Activated naive CD8-positive, alpha-beta T cell treated with anti-CD3 and anti-CD28 coated beads, Interleukin-2, amount 50 U/mL, for 24 hours (primary cell): ENCODE measurements around the gene ANKRD13D.

Experiments
- ATAC-seq: fragments of 150-1000 bp; cut with Tn5 transposase; one replicate; pipeline ENCODE4 v1.10.0; 2021
- DNase-seq: peaks from one replicate; pipeline ENCODE4 v3.0.0; 2021
- H3K27ac Mint-ChIP-seq: one replicate; pipeline ENCODE4 v1.8.0; 2021; ENCODE audit warnings: mild to moderate bottlenecking, mixed read lengths
- H3K27me3 Mint-ChIP-seq: one replicate; pipeline ENCODE4 v1.8.0; 2021; ENCODE audit warnings: mixed read lengths
- H3K36me3 Mint-ChIP-seq: one replicate; pipeline ENCODE4 v1.8.0; 2021; ENCODE audit warnings: low read depth, mixed read lengths
- H3K4me1 Mint-ChIP-seq: one replicate; pipeline ENCODE4 v1.8.0; 2021; ENCODE audit warnings: mixed read lengths
- H3K4me3 Mint-ChIP-seq: one replicate; pipeline ENCODE4 v1.8.0; 2021; ENCODE audit warnings: mild to moderate bottlenecking, moderate library complexity, mixed read lengths
- H3K9me3 Mint-ChIP-seq: one replicate; pipeline ENCODE4 v1.8.0; 2021; ENCODE audit warnings: mixed read lengths

ANKRD13D gene

DNA sequence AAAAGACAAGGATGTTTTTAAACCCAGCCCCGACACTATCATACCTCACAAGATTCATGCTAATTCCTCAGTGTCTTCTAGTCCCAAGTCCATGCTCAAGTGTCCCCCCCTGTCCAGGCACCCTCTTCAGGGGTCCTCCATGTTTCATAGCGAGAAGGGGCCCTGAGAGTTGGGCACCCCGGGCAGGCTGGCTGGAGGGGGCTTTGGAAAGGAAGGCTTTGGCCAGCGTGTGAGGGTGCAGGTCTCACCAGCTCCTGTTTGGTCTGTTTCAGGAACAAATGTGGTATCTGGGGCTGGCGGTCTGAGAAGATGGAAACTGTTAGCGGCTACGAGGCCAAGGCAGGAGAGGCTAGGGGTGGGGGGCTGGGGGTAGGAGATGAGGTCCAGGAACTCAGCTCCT, 9.7 kb downstream of the ANKRD13D start:
- Mint-ChIP-seq H3K27me3 (no peaks in the 10 kb centered on the region), H3K9me3 (peaks cover 12% of the 10 kb centered on the region), H3K36me3 (peaks cover 47% of the 10 kb centered on the region)

DNA sequence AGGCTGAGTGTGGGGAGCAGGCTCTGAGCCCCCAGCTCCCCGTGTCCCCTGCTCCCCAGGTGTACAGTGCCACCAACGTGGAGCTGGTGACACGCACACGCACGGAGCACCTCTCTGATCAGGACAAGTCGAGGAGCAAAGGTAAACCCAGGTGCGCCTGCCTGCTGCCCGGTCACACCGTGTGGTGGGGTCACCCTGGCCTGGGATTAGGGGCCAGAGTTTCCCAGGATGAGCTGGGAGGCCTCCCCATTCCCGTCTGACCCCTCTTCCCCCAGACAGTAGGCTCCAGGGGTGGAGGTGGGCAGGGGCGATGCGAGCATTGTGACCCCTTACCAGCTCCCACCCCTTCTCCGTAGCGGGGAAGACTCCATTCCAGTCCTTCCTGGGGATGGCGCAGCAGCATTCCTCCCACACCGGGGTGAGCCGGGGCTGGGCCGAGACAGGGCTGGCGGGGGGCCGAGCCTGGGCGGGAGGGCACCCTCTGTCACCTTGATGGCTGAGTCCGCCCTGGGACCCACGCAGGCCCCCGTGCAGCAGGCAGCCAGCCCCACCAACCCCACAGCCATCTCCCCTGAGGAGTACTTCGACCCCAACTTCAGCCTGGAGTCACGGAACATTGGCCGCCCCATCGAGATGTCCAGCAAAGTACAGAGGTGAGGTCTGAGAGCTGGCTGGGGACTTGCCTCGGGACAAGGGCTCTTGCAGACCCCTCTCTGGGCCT, 10.5 kb downstream of the ANKRD13D start:
- DNase-seq = no peak
- ATAC-seq = no peak
- no peak overlapping the region for H3K4me3 Mint-ChIP-seq
- H3K27me3 Mint-ChIP-seq = no peaks in the 10 kb centered on the region
- peaks cover 12% of the 10 kb centered on the region for H3K9me3 Mint-ChIP-seq
- H3K36me3 Mint-ChIP-seq = peaks cover 39% of the 10 kb centered on the region
- H3K4me1 Mint-ChIP-seq = peaks cover 11% of the 10 kb centered on the region
- no peak overlapping the region for H3K27ac Mint-ChIP-seq

More for the DNA sequence above, 9.7 kb downstream of the ANKRD13D start:
- Mint-ChIP-seq H3K4me1 (peaks cover 15% of the 10 kb centered on the region), H3K4me3 (no peak overlapping the region), H3K27ac (no peak overlapping the region)
- no peak for DNase-seq
- no peak for ATAC-seq

DNA sequence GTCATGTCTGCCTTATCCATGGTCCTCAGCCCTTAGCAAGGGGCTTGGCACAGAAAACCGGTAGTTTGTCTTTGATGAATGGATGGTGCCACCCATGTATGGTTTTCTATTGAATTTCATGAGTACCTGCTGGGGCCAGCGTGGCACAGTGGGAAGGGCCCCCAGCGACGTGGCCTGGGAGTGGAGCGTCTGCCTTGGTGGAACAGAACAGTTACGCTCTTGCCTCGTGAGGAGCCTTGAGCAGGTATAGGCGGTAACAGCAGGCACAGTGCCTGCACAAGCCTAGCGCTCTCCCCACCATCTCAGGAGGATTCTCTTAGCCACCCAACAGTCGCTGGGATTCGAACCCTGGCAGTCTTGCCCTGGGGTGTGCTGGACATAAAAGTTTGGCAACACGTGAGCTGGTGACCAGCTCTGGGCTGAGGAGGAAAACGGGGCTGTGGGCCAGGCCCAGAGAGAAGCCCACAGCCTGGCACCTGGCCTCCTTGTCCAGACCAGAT, 11.2 kb downstream of the ANKRD13D start:
- Mint-ChIP-seq H3K4me3 (no peak overlapping the region), H3K27ac (no peak overlapping the region), H3K36me3 (peaks cover 33% of the 10 kb centered on the region), H3K27me3 (no peaks in the 10 kb centered on the region), H3K9me3 (peaks cover 12% of the 10 kb centered on the region), H3K4me1 (peaks cover 11% of the 10 kb centered on the region)
- DNase-seq (no peak), ATAC-seq (no peak)

DNA sequence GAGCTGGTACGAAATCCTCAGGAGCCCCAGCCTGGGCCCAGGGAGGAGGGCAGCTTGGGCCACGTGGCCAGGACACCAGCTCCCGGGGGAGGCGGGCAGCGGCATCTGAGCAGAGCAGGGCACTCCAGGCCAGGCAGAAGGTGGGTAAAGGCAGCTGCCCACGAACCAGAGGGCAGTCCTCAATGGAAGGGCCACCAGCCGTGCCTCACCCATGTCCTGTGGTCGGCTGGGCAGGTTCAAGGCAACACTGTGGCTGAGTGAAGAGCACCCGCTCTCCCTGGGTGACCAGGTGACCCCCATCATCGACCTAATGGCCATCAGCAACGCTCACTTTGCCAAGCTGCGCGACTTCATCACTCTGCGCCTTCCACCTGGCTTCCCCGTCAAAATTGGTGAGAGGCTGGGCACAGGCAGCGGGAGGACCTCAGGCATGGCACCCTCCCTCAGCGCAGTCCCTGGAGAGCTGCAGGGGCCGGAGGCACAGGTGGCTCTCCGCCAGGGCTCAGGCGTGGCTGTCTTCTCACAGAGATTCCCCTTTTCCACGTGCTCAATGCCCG, 11.7 kb downstream of the ANKRD13D start:
- no peak overlapping the region for H3K4me3 Mint-ChIP-seq
- H3K27me3 Mint-ChIP-seq = no peaks in the 10 kb centered on the region
- peaks cover 28% of the 10 kb centered on the region for H3K36me3 Mint-ChIP-seq
- peaks cover 12% of the 10 kb centered on the region for H3K9me3 Mint-ChIP-seq
- H3K27ac Mint-ChIP-seq = no peak overlapping the region
- ATAC-seq (no peak), DNase-seq (no peak)
- peaks cover 11% of the 10 kb centered on the region for H3K4me1 Mint-ChIP-seq

DNA sequence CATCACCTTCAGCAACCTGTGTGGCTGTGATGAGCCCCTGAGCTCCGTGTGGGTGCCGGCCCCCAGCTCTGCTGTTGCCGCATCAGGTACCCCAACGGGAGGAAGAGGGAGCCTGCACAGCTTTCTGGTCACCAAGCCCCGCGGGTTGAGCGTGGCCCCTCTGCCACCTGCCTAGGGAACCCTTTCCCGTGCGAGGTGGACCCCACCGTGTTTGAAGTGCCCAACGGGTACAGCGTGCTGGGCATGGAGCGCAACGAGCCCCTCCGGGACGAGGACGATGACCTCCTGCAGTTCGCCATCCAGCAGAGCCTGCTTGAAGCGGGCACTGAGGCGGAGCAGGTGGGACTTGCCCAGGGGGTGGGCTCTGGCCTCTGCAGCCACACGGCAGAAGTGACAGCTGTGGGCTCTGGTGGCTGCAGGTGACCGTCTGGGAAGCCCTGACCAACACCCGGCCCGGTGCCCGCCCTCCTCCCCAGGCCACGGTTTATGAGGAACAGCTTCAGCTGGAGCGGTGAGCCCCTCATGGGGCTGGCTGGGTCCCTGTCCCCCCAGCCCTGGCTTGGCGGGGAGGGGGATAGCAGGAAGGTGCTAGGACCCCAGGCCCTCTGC, 12.3 kb downstream of the ANKRD13D start:
- no peak overlapping the region for H3K27ac Mint-ChIP-seq
- DNase-seq (no peak), ATAC-seq (no peak)
- peaks cover 7% of the 10 kb centered on the region for H3K9me3 Mint-ChIP-seq
- peaks cover 22% of the 10 kb centered on the region for H3K36me3 Mint-ChIP-seq
- no peaks in the 10 kb centered on the region for H3K27me3 Mint-ChIP-seq
- no peak overlapping the region for H3K4me3 Mint-ChIP-seq
- peaks cover 11% of the 10 kb centered on the region for H3K4me1 Mint-ChIP-seq

DNA sequence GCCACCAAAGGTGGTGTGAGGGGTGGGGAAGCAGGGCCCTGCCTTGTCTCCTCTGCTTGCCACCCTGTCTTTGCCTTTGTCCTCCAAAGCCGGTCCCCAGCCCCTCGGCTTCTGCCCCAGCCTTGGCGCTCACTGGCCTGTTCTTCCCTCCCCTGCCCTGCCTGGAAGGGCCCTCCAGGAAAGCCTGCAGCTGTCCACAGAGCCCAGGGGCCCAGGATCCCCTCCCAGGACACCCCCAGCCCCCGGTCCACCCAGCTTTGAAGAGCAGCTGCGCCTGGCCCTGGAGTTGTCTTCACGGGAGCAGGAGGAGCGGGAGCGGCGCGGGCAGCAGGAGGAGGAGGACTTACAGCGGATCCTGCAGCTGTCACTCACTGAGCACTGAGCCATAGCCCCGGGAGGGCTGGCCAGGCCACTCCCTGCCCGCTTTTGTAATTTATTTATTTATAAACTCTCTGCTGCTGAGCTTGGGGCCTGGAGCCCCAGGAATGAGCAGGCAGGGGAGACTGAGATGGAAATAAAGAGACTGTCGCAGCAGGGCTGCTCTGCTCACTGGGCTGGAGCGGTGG, 12.9 kb downstream of the ANKRD13D start:
- Mint-ChIP-seq H3K9me3 (peaks cover 1% of the 10 kb centered on the region), H3K4me3 (no peak overlapping the region), H3K4me1 (peaks cover 7% of the 10 kb centered on the region), H3K27ac (no peak overlapping the region), H3K36me3 (peaks cover 16% of the 10 kb centered on the region), H3K27me3 (no peaks in the 10 kb centered on the region)
- no peak for DNase-seq
- ATAC-seq = no peak

DNA sequence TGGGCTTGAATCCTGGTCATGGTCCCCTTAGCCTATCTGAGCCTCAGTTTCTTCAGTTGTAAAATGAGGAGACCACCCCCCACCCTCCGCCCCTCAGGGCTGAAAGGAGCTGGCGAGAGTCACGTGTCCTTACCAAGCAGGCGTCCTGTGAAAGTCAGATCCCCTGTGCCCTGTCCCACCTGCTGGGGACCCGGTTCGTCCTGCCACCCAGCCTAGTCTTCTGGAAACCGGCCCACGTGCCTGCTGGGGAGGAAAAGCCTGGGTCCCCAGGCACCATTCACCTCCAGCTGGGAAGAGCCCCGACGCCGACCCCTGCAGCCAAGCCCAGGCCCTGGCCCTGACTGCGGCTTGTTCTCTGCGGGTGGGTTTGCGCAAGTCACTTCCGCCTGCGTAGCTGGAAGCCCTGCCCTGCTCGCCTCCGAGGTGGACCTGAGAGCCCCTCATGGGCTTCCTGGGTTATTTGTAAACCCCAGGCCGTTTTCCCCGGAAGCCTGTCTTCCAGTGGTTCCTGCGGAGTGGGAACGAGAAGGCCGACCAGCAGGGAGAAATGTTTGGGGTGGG, 13.5 kb downstream of the ANKRD13D start:
- Mint-ChIP-seq H3K9me3 (no peaks in the 10 kb centered on the region), H3K4me1 (peaks cover 7% of the 10 kb centered on the region), H3K27me3 (no peaks in the 10 kb centered on the region), H3K36me3 (peaks cover 11% of the 10 kb centered on the region), H3K27ac (no peak overlapping the region), H3K4me3 (no peak overlapping the region)
- DNase-seq (no peak), ATAC-seq (no peak)

DNA sequence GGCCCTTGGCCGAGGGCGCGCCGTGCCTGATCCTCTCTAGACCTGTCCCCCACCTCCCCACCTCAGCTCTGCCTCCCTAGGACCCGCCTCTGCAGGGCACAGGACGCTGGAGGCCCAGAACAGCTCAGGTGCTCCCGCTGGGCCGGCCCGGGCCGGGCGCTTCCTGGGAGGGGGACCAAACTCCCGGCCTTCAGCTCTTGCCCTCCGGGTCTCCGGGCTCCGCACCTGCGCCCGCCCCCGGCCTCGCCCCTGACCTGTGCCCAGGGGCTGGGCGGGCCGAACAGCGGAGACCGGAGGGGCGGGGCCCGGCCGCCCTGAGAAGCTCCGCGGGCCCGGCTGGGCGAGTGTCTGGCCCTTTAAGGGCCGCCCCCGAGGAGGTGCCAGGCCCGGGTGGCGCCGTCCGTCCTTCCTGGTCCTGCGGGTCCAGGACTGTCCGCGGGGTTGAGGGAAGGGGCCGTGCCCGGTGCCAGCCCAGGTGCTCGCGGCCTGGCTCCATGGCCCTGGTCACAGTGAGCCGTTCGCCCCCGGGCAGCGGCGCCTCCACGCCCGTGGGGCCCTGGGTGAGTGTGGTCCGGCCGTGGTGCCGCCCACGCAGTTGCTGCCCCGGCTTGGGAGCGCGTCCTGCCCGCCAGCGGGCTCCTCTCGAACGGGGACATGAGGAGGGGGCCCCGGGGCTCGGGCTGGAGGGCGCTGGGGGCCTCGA, 14.2 kb downstream of the ANKRD13D start, which contains the start of gene SSH3:
Gene SSH3, plus strand, starts transcription at position 399 of the 703 bp plus-strand sequence. Its CDS starts 96 bp downstream, at position 495.
- Mint-ChIP-seq H3K4me3 (peak within 1 kb of the TSS; percentile 32), H3K27me3 (no peaks in the 10 kb centered on the region), H3K36me3 (peaks cover 7% of the 10 kb centered on the region), H3K4me1 (peaks cover 7% of the 10 kb centered on the region), H3K9me3 (no peaks in the 10 kb centered on the region), H3K27ac (no peak within 1 kb of the TSS)
- ATAC-seq = peak; percentile 84
- peak; percentile 53 for DNase-seq

DNA sequence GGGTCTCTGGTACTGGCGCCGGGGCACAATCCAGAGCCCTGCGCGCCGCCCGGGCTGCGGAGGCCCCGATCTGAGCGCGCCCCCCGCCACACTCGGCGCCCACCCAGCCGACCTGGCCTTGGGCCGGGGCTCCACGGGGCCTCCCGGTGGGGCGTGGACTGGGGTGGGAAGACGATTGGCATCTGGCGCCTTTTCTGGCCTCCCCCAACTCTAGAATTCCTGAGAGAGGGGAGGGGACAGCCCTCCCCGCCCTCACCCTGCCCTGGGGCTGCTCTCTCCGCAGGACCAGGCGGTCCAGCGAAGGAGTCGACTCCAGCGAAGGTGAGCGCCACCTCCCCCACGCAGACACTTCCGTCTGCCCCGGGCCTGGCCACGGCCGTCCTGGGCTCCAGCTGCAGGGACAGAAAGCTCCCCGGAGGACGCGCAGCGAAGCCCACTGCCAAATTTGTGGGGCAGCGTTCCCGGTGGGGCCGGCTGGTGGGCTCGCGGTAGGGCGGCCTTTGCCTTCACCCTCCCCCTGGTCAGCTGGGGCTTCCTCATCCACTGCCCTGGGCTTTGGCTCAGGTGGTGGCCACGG, 14.8 kb downstream of the ANKRD13D start:
- no peaks in the 10 kb centered on the region for H3K27me3 Mint-ChIP-seq
- ATAC-seq (peak; percentile 5), DNase-seq (no peak)
- H3K4me1 Mint-ChIP-seq = peaks cover 5% of the 10 kb centered on the region
- no peak overlapping the region for H3K27ac Mint-ChIP-seq
- no peaks in the 10 kb centered on the region for H3K9me3 Mint-ChIP-seq
- H3K4me3 Mint-ChIP-seq = peak overlapping the region; percentile 32
- H3K36me3 Mint-ChIP-seq = peaks cover 2% of the 10 kb centered on the region

DNA sequence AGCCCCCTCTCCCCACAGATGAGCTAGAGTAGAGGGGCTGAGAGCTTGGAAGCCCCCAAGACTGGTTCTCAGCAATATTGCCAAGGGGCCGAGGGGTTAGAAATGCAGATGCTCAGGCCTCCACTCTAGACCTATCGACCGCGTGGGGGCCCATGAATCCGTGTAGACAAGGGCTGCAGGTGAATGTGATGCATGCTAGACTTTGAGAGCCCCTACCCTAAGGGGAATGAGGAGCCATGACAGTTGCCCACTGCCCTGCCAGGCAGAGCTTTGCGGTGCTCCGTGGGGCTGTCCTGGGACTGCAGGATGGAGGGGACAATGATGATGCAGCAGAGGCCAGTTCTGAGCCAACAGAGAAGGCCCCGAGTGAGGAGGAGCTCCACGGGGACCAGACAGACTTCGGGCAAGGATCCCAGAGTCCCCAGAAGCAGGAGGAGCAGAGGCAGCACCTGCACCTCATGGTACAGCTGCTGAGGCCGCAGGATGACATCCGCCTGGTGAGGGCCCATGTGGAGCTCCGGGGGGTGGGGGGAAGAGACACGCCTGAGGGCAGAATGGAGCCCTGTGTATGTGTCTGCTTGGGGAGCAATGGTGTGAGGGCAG, 15.5 kb downstream of the ANKRD13D start:
- DNase-seq (no peak), ATAC-seq (no peak)
- Mint-ChIP-seq H3K27ac (peak overlapping the region; percentile 36), H3K4me1 (peaks cover 5% of the 10 kb centered on the region), H3K9me3 (no peaks in the 10 kb centered on the region), H3K27me3 (no peaks in the 10 kb centered on the region), H3K36me3 (no peaks in the 10 kb centered on the region), H3K4me3 (peak overlapping the region; percentile 32)

DNA sequence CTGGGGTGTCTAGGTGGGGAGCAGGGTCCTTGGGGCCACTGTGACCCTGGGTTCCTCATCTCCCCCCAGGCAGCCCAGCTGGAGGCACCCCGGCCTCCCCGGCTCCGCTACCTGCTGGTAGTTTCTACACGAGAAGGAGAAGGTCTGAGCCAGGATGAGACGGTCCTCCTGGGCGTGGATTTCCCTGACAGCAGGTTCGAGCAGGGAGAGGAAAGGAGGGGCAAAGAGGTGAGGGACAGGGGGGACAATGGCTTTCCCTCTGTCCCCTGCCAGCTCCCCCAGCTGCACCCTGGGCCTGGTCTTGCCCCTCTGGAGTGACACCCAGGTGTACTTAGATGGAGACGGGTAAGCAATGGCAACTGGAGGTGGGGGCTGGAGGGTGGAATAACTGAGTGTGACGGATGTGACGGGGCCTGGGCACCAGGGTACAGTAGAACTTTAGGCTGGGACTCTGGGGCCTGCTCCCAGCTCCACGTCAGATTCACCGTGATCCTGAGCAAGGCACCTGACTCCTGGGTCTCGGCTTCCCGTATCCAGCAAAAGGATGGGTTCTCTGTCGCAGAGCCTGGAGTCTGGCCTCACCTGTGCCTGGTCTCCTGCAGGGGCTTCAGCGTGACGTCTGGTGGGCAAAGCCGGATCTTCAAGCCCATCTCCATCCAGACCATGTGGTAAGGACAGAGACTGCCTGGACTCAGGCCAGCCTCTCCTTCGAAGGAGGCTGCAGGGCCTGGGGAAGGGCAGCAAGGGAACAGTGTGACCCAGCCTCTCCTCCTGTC, 17.9 kb downstream of the ANKRD13D start:
- no peaks in the 10 kb centered on the region for H3K36me3 Mint-ChIP-seq
- no peaks in the 10 kb centered on the region for H3K27me3 Mint-ChIP-seq
- H3K4me1 Mint-ChIP-seq = peaks cover 11% of the 10 kb centered on the region
- ATAC-seq (no peak), DNase-seq (no peak)
- H3K27ac Mint-ChIP-seq = no peak overlapping the region
- H3K4me3 Mint-ChIP-seq = no peak overlapping the region
- no peaks in the 10 kb centered on the region for H3K9me3 Mint-ChIP-seq

DNA sequence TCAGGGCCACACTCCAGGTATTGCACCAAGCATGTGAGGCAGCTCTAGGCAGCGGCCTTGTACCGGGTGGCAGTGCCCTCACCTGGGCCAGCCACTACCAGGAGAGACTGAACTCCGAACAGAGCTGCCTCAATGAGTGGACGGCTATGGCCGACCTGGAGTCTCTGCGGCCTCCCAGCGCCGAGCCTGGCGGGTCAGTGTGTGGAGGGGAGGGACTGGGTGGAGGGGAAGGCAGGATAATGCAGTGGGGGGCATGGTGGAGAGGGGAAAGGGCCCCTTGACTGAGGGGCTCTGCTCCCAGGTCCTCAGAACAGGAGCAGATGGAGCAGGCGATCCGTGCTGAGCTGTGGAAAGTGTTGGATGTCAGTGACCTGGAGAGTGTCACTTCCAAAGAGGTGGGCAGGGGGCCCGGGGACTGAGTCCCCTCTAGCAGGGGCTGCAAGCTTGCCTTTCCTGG, 18.5 kb downstream of the ANKRD13D start:
- Mint-ChIP-seq H3K27me3 (no peaks in the 10 kb centered on the region), H3K27ac (no peak overlapping the region), H3K4me1 (peaks cover 15% of the 10 kb centered on the region)

More for the DNA sequence above, 18.5 kb downstream of the ANKRD13D start:
- no peaks in the 10 kb centered on the region for H3K9me3 Mint-ChIP-seq
- no peak overlapping the region for H3K4me3 Mint-ChIP-seq
- ATAC-seq (no peak), DNase-seq (no peak)
- H3K36me3 Mint-ChIP-seq = no peaks in the 10 kb centered on the region
